ENCODE data around the gene CYP4V2.

CYP4V2 gene

GRCh38 chr4:186258216-186258811, 66.9 kb downstream of the CYP4V2 start:
- DNase-seq (ENCODE audit: low spot score): no peak
- H3K4me3 ChIP-seq: no peak overlapping the region
- no peak for TF ChIP-seq CTCF (IDR thresholded peaks at IDR 0.05)
- H3K27ac ChIP-seq: no peak overlapping the region

GRCh38 chr4:186260117-186260503, 68.7 kb downstream of the CYP4V2 start:
- Histone ChIP-seq H3K4me3 (no peak overlapping the region), H3K27ac (no peak overlapping the region)
- DNase-seq (ENCODE audit: low spot score): no peak
- no peak for TF ChIP-seq CTCF (IDR thresholded peaks at IDR 0.05)
